WERI-Rb-1 (cell line): ENCODE data around the gene DNAJB12.

Source experiments
- DNase-seq: peaks from one replicate; pipeline ENCODE4 v3.0.0-alpha.2; 2020
- H3K27ac ChIP-seq: fragments of 250-450 bp; sonication (Bioruptor Pico); 2 replicates; pipeline ENCODE4 v1.5.1; 2020; ENCODE audit warnings: mild to moderate bottlenecking, moderate library complexity
- H3K27me3 ChIP-seq: fragments of 250-450 bp; sonication (Bioruptor Pico); 2 replicates; pipeline ENCODE4 v1.5.1; 2021; ENCODE audit warnings: mild to moderate bottlenecking, low read depth, moderate library complexity; ENCODE audit not compliant: insufficient read depth, severe bottlenecking
- H3K36me3 ChIP-seq: fragments of 250-450 bp; sonication (Bioruptor Pico); 2 replicates; pipeline ENCODE4 v1.5.1; 2020; ENCODE audit warnings: mild to moderate bottlenecking, moderate library complexity
- H3K4me3 ChIP-seq: 2 replicates; pipeline ENCODE4 v1.5.1; 2011; ENCODE audit warnings: low read depth, mild to moderate bottlenecking, control low read depth, low read length
- H3K9me3 ChIP-seq: fragments of 250-450 bp; sonication (Bioruptor Pico); 2 replicates; pipeline ENCODE4 v1.5.1; 2021; ENCODE audit warnings: mild to moderate bottlenecking, moderate library complexity; ENCODE audit not compliant: severe bottlenecking
- TF ChIP-seq, protein P1 (sequence below): IDR thresholded peaks from 2 replicates; pipeline ENCODE4 v1.5.1; 2011; ENCODE audit warnings: low read depth, mild to moderate bottlenecking, control low read depth, inconsistent platforms, low read length

DNAJB12 gene

DNA sequence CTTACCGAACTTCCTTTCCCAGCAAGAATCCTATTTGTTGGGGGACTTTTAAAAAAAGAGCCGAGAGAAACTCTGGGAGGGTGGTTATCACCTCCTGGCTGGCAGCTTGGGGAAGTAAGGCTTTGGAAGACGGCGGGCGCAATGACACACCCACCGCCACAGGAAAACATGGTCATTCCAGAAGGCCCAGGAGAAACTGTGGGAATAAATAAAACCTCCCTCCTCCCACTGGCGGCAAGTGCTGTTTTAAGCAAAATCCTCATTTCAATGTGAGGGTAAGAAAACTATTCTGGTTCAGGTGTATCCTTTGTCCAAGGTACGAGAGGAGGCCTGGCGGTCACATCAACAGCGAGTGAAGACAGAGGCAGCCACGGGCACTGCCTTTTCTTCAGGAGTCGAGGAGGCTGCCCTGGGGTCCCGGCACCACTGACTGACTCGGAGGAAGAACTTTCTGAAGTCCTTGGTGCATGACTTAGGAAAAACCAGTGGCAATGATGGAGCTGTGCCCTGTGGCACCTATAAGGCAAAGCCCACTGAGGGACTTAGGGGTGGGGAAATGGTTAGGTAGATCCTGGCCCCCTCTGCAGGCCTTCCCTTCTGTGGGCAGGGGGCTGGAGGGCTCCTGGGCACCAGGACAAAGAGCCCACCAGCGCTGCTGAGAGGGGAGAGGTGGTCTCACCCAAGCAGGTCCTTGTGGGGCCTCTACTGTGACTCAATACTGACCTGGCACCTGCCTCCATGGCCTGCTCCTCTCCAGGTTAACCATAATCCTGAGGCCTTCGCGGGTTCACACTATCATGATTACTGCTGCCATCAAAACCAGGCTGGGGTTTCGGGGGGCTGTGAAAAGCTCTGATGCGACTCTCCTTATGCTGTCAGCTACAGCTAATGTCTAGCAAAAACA is 21.4 kb downstream of the DNAJB12 start:
- TF ChIP-seq, protein P1, sequence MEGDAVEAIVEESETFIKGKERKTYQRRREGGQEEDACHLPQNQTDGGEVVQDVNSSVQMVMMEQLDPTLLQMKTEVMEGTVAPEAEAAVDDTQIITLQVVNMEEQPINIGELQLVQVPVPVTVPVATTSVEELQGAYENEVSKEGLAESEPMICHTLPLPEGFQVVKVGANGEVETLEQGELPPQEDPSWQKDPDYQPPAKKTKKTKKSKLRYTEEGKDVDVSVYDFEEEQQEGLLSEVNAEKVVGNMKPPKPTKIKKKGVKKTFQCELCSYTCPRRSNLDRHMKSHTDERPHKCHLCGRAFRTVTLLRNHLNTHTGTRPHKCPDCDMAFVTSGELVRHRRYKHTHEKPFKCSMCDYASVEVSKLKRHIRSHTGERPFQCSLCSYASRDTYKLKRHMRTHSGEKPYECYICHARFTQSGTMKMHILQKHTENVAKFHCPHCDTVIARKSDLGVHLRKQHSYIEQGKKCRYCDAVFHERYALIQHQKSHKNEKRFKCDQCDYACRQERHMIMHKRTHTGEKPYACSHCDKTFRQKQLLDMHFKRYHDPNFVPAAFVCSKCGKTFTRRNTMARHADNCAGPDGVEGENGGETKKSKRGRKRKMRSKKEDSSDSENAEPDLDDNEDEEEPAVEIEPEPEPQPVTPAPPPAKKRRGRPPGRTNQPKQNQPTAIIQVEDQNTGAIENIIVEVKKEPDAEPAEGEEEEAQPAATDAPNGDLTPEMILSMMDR, result no peak
- no peaks in the 10 kb centered on the region for H3K9me3 ChIP-seq
- no peaks in the 10 kb centered on the region for H3K27me3 ChIP-seq
- no peak overlapping the region for H3K4me3 ChIP-seq
- H3K27ac ChIP-seq, result peak overlapping the region; percentile 18; the same call in 1 of the 2 replicates
- DNase-seq, result no peak
- H3K36me3 ChIP-seq, result peaks cover 43% of the 10 kb centered on the region

DNA sequence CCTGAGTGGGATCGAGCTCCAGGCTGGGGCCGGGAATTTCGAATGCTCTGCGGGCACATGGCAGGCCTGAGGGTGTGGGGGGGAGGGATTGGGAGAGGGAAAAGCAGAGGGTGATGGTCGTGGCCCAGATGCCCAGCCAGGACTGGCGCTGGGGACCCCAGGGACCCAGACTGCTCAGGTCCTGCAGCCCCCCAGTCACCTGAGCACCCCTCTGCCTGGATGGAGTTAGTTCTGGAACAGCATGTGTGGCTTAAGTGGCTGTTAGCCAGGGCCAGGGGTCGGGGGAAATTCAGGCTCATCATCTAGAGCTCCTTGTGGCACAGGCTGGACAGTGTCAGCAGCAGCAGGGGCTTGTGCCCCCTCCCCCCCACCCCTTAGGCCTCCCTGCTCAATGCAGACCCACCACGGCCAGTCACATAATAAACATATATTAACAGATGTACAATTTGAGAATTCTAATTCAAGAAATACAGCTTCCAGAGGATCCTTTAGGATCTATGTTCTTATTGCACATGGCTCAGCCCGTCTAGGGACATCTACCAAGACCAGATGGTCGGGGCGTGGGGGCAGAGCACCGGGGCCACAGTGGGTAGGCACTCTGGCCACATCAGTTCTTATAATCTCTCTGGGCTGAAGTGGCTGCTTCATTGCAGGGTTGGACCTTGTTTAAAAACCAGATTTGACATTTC is 22.2 kb downstream of the DNAJB12 start:
- H3K4me3 ChIP-seq, result no peak overlapping the region
- DNase-seq, result peak; percentile 53
- peak overlapping the region; percentile 12; the same call in 1 of the 2 replicates for H3K27ac ChIP-seq
- H3K9me3 ChIP-seq, result no peaks in the 10 kb centered on the region
- peaks cover 36% of the 10 kb centered on the region for H3K36me3 ChIP-seq
- H3K27me3 ChIP-seq, result no peaks in the 10 kb centered on the region
- TF ChIP-seq, protein P1, result no peak

- no peak overlapping the region for H3K4me3 ChIP-seq
- H3K27ac ChIP-seq, result no peak overlapping the region
- TF ChIP-seq, protein P1, result no peak
- H3K9me3 ChIP-seq, result no peaks in the 10 kb centered on the region
- H3K36me3 ChIP-seq, result peaks cover 32% of the 10 kb centered on the region
- no peaks in the 10 kb centered on the region for H3K27me3 ChIP-seq
- DNase-seq, result no peak
These were observed 22.9 kb downstream of the DNAJB12 start for GRCh38 chr10:72331575-72332422.

- H3K27ac ChIP-seq, result no peak overlapping the region
- H3K27me3 ChIP-seq, result no peaks in the 10 kb centered on the region
These were observed 24.7 kb downstream of the DNAJB12 start for GRCh38 chr10:72330069-72330426.

More at GRCh38 chr10:72330069-72330426, 24.7 kb downstream of the DNAJB12 start:
- no peaks in the 10 kb centered on the region for H3K9me3 ChIP-seq
- peaks cover 15% of the 10 kb centered on the region for H3K36me3 ChIP-seq
- no peak for DNase-seq
- H3K4me3 ChIP-seq, result no peak overlapping the region
- TF ChIP-seq, protein P1, result no peak
